Measurements from ENCODE around the gene IRF2.
A peak's percentile ranks its signal among the peaks of the same experiment; 100 is the strongest.

The IRF2 gene

DNA sequence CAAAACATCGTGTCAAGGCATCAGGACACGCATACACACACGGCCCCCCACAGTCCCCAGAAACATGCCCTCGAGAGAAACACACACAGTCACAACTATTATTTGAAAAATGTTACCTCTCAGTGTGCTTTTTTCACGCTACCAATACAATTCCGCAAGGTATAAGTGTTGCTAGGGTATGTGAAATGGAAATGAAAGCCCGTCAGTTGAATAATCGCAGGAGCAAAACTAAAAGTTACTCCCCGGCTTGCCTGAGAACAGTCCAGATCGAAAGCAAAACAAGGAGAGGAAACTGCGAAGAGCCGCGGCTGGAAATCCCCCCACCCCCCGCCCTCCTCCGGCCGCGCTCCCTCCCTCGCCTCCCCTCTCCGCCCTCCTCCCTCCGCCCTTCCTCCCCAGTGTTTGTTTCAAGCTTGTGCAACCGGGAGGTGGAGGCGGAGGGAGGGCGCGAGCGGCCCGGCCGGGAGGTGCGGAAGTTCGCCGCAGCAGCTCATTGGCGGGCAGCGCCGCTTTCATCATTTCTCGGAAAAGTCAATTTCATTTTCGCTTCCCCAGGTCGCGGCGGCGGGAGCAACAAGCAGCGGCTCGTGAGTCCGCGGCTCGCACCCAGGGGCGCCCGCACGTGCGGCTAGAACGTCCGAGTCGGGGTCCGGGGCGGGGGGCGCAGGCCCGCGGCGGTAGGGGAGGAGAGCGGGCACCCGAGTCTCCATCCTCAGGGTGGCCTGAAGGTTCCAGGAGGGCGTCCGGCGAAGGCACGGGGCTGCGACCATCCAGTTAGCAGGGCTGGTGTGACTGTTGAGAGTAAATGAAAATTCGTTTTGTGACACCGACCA lies at the start of gene IRF2:
Gene IRF2 (minus strand): TSS at position 288 of the 833 bp plus-strand sequence. CDS start 45,486 bp downstream, outside the sequence.
- DNase-seq (ENCODE audit: extremely low read depth, low read depth), result peak; percentile 74
- peak within 1 kb of the TSS; percentile 74 for H3K4me3 ChIP-seq (replicated peaks; ENCODE audit: low read depth, low read length)
- TF ChIP-seq, protein P1, sequence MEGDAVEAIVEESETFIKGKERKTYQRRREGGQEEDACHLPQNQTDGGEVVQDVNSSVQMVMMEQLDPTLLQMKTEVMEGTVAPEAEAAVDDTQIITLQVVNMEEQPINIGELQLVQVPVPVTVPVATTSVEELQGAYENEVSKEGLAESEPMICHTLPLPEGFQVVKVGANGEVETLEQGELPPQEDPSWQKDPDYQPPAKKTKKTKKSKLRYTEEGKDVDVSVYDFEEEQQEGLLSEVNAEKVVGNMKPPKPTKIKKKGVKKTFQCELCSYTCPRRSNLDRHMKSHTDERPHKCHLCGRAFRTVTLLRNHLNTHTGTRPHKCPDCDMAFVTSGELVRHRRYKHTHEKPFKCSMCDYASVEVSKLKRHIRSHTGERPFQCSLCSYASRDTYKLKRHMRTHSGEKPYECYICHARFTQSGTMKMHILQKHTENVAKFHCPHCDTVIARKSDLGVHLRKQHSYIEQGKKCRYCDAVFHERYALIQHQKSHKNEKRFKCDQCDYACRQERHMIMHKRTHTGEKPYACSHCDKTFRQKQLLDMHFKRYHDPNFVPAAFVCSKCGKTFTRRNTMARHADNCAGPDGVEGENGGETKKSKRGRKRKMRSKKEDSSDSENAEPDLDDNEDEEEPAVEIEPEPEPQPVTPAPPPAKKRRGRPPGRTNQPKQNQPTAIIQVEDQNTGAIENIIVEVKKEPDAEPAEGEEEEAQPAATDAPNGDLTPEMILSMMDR (IDR thresholded peaks at IDR 0.05; ENCODE audit: low read depth, low read length, missing control alignments), result no peak

DNA sequence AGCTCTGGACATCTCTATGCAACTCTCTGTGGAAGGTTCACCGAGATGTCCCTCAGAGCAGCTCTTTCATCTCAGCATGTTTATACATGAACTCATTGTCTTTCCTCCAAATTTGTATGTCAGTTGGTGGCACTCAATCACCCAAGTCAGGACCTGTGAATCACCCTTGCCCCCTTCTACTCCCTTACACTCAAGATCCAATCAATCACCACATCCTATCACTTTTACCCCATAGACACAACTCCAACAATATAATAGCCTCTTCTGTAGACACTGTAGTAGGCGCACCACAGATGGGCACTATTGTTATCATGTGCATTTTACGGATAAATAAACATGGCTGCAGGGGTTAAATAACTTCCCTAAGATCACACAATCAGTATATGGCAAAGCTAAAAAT lies 41.3 kb upstream of the IRF2 start:
- no peak overlapping the region for H3K4me3 ChIP-seq (replicated peaks; ENCODE audit: low read depth, low read length)
- TF ChIP-seq, protein P1 (IDR thresholded peaks at IDR 0.05; ENCODE audit: low read depth, low read length, missing control alignments), result no peak
- DNase-seq (ENCODE audit: extremely low read depth, low read depth), result no peak

DNA sequence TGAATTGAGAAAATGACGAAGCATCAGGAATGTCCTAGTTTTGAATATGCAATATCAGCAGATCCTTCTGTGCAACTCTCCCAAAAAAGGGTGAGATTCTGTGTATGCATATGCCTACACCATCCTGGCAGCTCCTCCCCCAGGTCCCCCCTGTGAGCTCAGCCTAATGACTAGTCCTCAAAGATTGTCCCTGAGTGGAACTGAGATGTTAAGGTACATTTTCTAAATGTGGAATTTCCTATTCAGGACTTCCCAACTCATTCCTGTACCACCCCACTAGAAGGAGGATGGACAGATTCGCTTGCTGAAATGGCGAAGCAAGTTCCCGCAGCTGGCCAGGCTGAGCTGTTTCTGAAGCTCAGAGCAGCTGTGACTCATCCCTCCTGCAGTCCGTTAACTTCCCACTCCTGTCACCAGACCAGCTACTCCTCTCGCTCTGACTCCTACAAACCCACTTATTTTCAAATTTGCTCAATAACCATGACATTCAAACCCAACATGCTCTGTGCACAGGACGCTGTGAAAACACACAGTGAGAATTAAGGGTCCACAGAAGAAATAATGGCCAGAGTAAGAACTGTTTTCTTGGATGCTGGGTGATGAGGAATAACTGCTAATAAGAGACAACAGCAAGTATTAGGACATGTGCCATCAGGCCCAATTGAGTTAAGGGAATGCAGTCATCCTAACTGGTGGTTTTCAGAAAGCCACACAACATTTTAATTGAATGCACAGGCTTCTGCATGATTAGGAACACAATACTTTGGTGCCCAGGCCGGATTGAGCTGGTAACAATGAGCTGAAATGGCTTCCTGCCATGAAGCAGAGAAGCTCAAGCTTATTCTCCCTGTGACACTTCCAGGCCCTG lies 40.0 kb upstream of the IRF2 start:
- TF ChIP-seq, protein P1 (IDR thresholded peaks at IDR 0.05; ENCODE audit: low read depth, low read length, missing control alignments), result no peak
- DNase-seq (ENCODE audit: extremely low read depth, low read depth), result peak; percentile 31
- H3K4me3 ChIP-seq (replicated peaks; ENCODE audit: low read depth, low read length), result no peak overlapping the region

DNA sequence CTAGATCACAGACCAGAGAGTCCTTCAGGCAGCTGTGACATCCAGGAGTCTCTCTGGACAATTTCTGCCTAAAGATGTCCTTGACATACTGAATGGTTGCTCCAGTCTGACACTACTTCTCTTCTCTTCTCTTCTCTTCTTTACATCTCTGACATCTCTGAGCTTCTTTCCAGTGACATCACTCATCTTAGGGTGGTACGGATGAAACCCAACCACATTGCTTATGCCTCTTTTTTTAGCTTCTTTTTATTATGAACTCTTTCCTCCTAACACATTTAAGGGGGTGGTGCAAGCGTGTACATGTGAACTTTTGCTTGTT lies 39.4 kb upstream of the IRF2 start:
- TF ChIP-seq, protein P1 (IDR thresholded peaks at IDR 0.05; ENCODE audit: low read depth, low read length, missing control alignments), result no peak
- DNase-seq (ENCODE audit: extremely low read depth, low read depth), result no peak
- no peak overlapping the region for H3K4me3 ChIP-seq (replicated peaks; ENCODE audit: low read depth, low read length)

DNA sequence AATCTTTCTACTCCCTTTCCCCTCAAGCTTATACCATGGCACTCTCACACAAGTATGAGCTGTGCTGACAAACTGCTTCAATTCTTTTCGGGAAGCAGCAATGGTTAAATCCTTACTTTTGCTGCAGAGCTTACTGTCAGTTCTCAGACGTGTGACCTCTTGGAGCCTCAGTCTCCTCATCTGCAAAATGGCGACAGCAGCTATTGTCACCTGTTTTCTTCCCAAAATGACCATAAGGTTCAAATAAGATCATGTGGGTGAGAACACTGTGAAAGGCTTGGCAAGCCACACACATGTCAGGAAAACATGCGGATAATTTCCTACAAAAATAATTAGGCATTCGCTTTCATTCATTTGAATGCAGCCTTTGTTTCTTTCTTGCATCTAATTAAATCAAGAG lies 36.8 kb upstream of the IRF2 start:
- H3K4me3 ChIP-seq (replicated peaks; ENCODE audit: low read depth, low read length), result no peak overlapping the region
- no peak for DNase-seq (ENCODE audit: extremely low read depth, low read depth)
- TF ChIP-seq, protein P1 (IDR thresholded peaks at IDR 0.05; ENCODE audit: low read depth, low read length, missing control alignments), result no peak

DNA sequence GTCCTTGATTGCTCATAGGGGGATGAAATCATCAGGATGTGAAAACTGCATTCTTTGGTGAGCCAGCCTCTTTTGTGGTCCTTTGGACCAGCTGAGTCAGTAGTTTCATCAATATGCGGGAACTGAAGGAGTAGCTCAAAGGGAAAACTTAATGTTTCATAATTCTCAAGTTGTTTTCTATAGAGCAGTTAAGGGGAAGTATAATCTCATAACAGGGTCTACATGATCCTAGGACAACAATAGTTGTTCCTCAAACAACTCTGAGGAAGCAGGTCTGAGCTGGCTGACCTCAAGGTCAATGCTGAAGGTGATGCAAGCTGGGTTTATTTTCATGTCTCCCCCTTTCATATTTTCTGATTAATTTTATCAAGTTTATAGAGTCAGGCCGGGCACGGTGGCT lies 36.1 kb upstream of the IRF2 start:
- no peak for DNase-seq (ENCODE audit: extremely low read depth, low read depth)
- no peak overlapping the region for H3K4me3 ChIP-seq (replicated peaks; ENCODE audit: low read depth, low read length)
- TF ChIP-seq, protein P1 (IDR thresholded peaks at IDR 0.05; ENCODE audit: low read depth, low read length, missing control alignments), result no peak

All from HFF-Myc (cell line).